HepG2 (cell line): ENCODE measurements around the gene SMAD3. TPM values are rescaled to one million over a fixed set of nuclear protein-coding genes. Genes with fewer than 3 reads are reported as not detected.

Experiments
- GFI1 ChIP-seq: sonication (generic); formaldehyde crosslinking; IDR thresholded peaks from 2 replicates; pipeline ENCODE4 v1.5.0; 2020; ENCODE audit warnings: missing genetic modification reagents, mild to moderate bottlenecking, borderline replicate concordance
- HMG20B ChIP-seq: conservative IDR thresholded peaks from 2 replicates; pipeline ENCODE4 v1.6.1; 2016; ENCODE audit warnings: missing genetic modification reagents, missing compliant biosample characterization
- HOXA3 ChIP-seq: sonication (generic); formaldehyde crosslinking; IDR thresholded peaks from 2 replicates; pipeline ENCODE4 v1.5.0; 2020; ENCODE audit warnings: missing genetic modification reagents
- JARID2 ChIP-seq: sonication (generic); formaldehyde crosslinking; IDR thresholded peaks from 2 replicates; pipeline ENCODE4 v1.8.1; 2023; ENCODE audit warnings: missing genetic modification reagents, inconsistent platforms; ENCODE audit not compliant: insufficient replicate concordance
- KMT2B ChIP-seq: IDR thresholded peaks from 2 replicates; pipeline ENCODE4 v1.6.1; 2016; ENCODE audit warnings: missing genetic modification reagents, missing compliant biosample characterization
- MTF2 ChIP-seq: sonication (generic); formaldehyde crosslinking; IDR thresholded peaks from 2 replicates; pipeline ENCODE4 v1.5.0; 2020; ENCODE audit warnings: missing genetic modification reagents, borderline replicate concordance
- RAD51 ChIP-seq: fragments of 450-650 bp; IDR thresholded peaks from 2 replicates; pipeline ENCODE4 v1.6.1; 2016; ENCODE audit warnings: borderline replicate concordance
- SPEN ChIP-seq: sonication (generic); formaldehyde crosslinking; IDR thresholded peaks from 2 replicates; pipeline ENCODE4 v1.5.1; 2020; ENCODE audit warnings: low read depth, mild to moderate bottlenecking, missing genetic modification reagents
- TCF12 ChIP-seq, 2 experiments: fragments of 450-650 bp in 1 of 2; sonication (generic) in 1 of 2; formaldehyde crosslinking in 1 of 2; IDR thresholded peaks; 2 replicates each; pipeline versions ENCODE4 v1.6.1 to v1.8.0; 2017 to 2022; ENCODE audit warnings: antibody characterized with exemption in 1 of 2, mild to moderate bottlenecking in 1 of 2, missing genetic modification reagents in 1 of 2, moderate library complexity in 1 of 2
- ZC3H13 ChIP-seq: sonication (generic); formaldehyde crosslinking; IDR thresholded peaks from 2 replicates; pipeline ENCODE4 v1.8.1; 2023; ENCODE audit warnings: mild to moderate bottlenecking, missing genetic modification reagents, moderate library complexity
- ZNF230 ChIP-seq: sonication (generic); formaldehyde crosslinking; IDR thresholded peaks from 2 replicates; pipeline ENCODE4 v1.4.0; 2020; ENCODE audit warnings: mild to moderate bottlenecking, missing genetic modification reagents
- ZNF24 ChIP-seq: fragments of 450-650 bp; IDR thresholded peaks from 2 replicates; pipeline ENCODE4 v1.6.1; 2017; ENCODE audit warnings: antibody characterized with exemption, mild to moderate bottlenecking
- ZNF3 ChIP-seq: IDR thresholded peaks from 2 replicates; pipeline ENCODE4 v1.7.0; 2017; ENCODE audit warnings: inconsistent platforms
- ZNF564 ChIP-seq: sonication (generic); formaldehyde crosslinking; IDR thresholded peaks from 2 replicates; pipeline ENCODE4 v1.8.1; 2023; ENCODE audit warnings: mild to moderate bottlenecking, missing genetic modification reagents
- ZNF615 ChIP-seq: sonication (generic); formaldehyde crosslinking; IDR thresholded peaks from 2 replicates; pipeline ENCODE4 v1.5.0; 2020; ENCODE audit warnings: mild to moderate bottlenecking, missing genetic modification reagents, borderline replicate concordance
- ZNF660 ChIP-seq: sonication (generic); formaldehyde crosslinking; IDR thresholded peaks from 2 replicates; pipeline ENCODE4 v1.5.1; 2020; ENCODE audit warnings: mild to moderate bottlenecking, low read depth, missing genetic modification reagents, borderline replicate concordance
- ZNF737 ChIP-seq: sonication (generic); formaldehyde crosslinking; IDR thresholded peaks from 2 replicates; pipeline ENCODE4 v1.5.0; 2020; ENCODE audit warnings: missing genetic modification reagents, mild to moderate bottlenecking, borderline replicate concordance
- ZNF773 ChIP-seq: sonication (generic); formaldehyde crosslinking; IDR thresholded peaks from 2 replicates; pipeline ENCODE4 v1.4.0; 2020; ENCODE audit warnings: missing genetic modification reagents, borderline replicate concordance
- polyA plus RNA-seq, 8 experiments: library from polyadenylated mRNA; depleted of rRNA in 3 of 8; stranded (reverse) in 7 of 8; unstranded in 1 of 8; fragments of >200 nt; fragmentation: Illumina TruSeq in 4 of 8; extraction: Trizol in 4 of 8; gene quantifications; 2 replicates each; pipeline versions ENCODE4 v1.2.1 to v1.2.3, GENCODE V29; 2011 to 2016; ENCODE audit warnings: low read depth in 4 of 8, missing spikeins in 1 of 8, mixed read lengths in 1 of 8; ENCODE audit not compliant: insufficient read depth in 1 of 8
- total RNA-seq, 5 experiments: library from RNA; depleted of rRNA; stranded (reverse); fragments of >200 nt; fragmentation: Illumina TruSeq; extraction: Trizol; gene quantifications; 2 replicates each; pipeline ENCODE4 v1.2.3, GENCODE V29; 2016; ENCODE audit warnings: low read depth in 1 of 5
- TF ChIP-seq, protein P1 (sequence below): sonication (generic); formaldehyde crosslinking; IDR thresholded peaks from 2 replicates; pipeline ENCODE4 v1.4.0; 2020; ENCODE audit warnings: missing genetic modification reagents, borderline replicate concordance
- TF ChIP-seq, protein P2 (sequence below): sonication (generic); formaldehyde crosslinking; IDR thresholded peaks from 2 replicates; pipeline ENCODE4 v1.4.0; 2020; ENCODE audit warnings: missing genetic modification reagents

Gene SMAD3
- total and polyA plus RNA-seq, 2 of the 13 experiments (the other 11 are each of a cell fraction or from before 2014, with no cell fraction given): 8.6 to 56.3 TPM

DNA sequence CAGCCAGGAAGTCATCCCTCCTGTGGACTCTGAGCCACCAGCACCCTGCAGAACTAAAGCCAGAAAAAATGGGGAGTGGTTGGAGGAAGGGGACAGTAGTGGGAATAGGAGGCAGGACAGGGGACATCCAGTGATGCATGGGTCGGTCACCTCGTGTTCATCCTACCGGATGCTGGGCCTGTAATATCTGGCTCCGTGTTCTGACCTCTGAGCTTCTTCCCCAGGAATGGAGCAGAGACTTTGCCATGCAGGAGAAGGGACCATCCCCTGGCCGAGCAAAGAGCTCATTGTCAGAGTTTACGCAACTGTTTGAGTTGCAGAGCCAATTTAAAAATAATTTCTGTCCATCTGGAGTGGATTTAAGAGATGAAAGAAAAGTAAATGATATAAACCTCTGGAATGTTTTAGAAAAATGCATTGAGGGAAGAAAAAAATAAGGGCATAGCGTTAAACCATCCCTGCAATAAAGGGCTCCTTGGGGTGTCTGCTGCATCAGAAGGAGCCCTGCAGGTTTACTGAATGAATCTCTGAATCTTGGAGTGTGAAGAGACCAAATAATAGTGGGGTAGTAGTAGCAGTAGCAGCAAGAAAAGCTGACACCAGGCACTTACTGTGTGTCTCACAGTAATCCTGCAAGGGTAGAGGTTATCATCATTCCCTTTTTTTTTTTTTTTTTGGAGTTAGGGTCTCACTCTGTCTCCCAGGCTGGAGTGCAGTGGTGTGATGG is 118.2 kb downstream of the SMAD3 start (continued):
- TF ChIP-seq ZNF773 (CRISPR knock-in tag) (no peak), SPEN (CRISPR knock-in tag) (no peak), MTF2 (CRISPR knock-in tag) (no peak), ZNF615 (no peak), GFI1 (CRISPR knock-in tag) (no peak), ZNF230 (CRISPR knock-in tag) (no peak), KMT2B (CRISPR knock-in tag) (no peak), RAD51 (no peak), ZC3H13 (CRISPR knock-in tag) (no peak), HMG20B (CRISPR knock-in tag) (no peak), ZNF24 (no peak), ZNF737 (CRISPR knock-in tag) (no peak), TCF12 (IDR thresholded peaks at IDR 0.05) (no peak), TCF12 (CRISPR knock-in tag; IDR thresholded peaks at IDR 0.05) (no peak), ZNF3 (CRISPR knock-in tag) (no peak), ZNF564 (no peak), HOXA3 (peak; percentile 45; the same call in 1 of the 2 replicates), ZNF660 (no peak), JARID2 (CRISPR knock-in tag) (no peak)
- TF ChIP-seq, protein P1, sequence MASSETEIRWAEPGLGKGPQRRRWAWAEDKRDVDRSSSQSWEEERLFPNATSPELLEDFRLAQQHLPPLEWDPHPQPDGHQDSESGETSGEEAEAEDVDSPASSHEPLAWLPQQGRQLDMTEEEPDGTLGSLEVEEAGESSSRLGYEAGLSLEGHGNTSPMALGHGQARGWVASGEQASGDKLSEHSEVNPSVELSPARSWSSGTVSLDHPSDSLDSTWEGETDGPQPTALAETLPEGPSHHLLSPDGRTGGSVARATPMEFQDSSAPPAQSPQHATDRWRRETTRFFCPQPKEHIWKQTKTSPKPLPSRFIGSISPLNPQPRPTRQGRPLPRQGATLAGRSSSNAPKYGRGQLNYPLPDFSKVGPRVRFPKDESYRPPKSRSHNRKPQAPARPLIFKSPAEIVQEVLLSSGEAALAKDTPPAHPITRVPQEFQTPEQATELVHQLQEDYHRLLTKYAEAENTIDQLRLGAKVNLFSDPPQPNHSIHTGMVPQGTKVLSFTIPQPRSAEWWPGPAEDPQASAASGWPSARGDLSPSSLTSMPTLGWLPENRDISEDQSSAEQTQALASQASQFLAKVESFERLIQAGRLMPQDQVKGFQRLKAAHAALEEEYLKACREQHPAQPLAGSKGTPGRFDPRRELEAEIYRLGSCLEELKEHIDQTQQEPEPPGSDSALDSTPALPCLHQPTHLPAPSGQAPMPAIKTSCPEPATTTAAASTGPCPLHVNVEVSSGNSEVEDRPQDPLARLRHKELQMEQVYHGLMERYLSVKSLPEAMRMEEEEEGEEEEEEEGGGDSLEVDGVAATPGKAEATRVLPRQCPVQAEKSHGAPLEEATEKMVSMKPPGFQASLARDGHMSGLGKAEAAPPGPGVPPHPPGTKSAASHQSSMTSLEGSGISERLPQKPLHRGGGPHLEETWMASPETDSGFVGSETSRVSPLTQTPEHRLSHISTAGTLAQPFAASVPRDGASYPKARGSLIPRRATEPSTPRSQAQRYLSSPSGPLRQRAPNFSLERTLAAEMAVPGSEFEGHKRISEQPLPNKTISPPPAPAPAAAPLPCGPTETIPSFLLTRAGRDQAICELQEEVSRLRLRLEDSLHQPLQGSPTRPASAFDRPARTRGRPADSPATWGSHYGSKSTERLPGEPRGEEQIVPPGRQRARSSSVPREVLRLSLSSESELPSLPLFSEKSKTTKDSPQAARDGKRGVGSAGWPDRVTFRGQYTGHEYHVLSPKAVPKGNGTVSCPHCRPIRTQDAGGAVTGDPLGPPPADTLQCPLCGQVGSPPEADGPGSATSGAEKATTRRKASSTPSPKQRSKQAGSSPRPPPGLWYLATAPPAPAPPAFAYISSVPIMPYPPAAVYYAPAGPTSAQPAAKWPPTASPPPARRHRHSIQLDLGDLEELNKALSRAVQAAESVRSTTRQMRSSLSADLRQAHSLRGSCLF (CRISPR knock-in tag): no peak
- TF ChIP-seq, protein P2, sequence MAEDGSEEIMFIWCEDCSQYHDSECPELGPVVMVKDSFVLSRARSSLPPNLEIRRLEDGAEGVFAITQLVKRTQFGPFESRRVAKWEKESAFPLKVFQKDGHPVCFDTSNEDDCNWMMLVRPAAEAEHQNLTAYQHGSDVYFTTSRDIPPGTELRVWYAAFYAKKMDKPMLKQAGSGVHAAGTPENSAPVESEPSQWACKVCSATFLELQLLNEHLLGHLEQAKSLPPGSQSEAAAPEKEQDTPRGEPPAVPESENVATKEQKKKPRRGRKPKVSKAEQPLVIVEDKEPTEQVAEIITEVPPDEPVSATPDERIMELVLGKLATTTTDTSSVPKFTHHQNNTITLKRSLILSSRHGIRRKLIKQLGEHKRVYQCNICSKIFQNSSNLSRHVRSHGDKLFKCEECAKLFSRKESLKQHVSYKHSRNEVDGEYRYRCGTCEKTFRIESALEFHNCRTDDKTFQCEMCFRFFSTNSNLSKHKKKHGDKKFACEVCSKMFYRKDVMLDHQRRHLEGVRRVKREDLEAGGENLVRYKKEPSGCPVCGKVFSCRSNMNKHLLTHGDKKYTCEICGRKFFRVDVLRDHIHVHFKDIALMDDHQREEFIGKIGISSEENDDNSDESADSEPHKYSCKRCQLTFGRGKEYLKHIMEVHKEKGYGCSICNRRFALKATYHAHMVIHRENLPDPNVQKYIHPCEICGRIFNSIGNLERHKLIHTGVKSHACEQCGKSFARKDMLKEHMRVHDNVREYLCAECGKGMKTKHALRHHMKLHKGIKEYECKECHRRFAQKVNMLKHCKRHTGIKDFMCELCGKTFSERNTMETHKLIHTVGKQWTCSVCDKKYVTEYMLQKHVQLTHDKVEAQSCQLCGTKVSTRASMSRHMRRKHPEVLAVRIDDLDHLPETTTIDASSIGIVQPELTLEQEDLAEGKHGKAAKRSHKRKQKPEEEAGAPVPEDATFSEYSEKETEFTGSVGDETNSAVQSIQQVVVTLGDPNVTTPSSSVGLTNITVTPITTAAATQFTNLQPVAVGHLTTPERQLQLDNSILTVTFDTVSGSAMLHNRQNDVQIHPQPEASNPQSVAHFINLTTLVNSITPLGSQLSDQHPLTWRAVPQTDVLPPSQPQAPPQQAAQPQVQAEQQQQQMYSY (CRISPR knock-in tag): peak; percentile 52; the same call in 1 of the 2 replicates
